ENCODE measurements around the gene STX16.
"Not testable (repeated sequence)": the region's sequence is repeated elsewhere in the genome, so short reads cannot be mapped to it uniquely, and the experiment has no call there.

The STX16 gene

GRCh38 chr20:58640446-58640845 lies 10.6 kb upstream of the STX16 start:
- Histone ChIP-seq H3F3A (ENCODE audit: insufficient read depth, low read length) (no peaks in the 10 kb centered on the region), H3K9me3 (ENCODE audit: low read length) (no peaks in the 10 kb centered on the region), H3K9ac (ENCODE audit: low read length) (no peak overlapping the region), H3K9me2 (ENCODE audit: low read depth, low read length) (no peaks in the 10 kb centered on the region), H3K27ac (ENCODE audit: low read depth, low read length, poor library complexity, severe bottlenecking) (no peak overlapping the region), H3K4me1 (ENCODE audit: insufficient read depth, low read length, severe bottlenecking) (no peaks in the 10 kb centered on the region), H3K4me2 (ENCODE audit: low read length) (no peak overlapping the region), H2AFZ (ENCODE audit: low read length) (no peak overlapping the region), H3K27me3 (ENCODE audit: insufficient read depth, low read length) (no peaks in the 10 kb centered on the region), H3K36me3 (ENCODE audit: insufficient read depth, low read length) (no peaks in the 10 kb centered on the region), H3K79me2 (ENCODE audit: insufficient read depth, low read length) (no peaks in the 10 kb centered on the region), H4K20me1 (ENCODE audit: insufficient read depth, low read length) (no peaks in the 10 kb centered on the region), H3K4me3 (ENCODE audit: low read depth, low read length, poor library complexity, severe bottlenecking) (no peak overlapping the region)
- TF ChIP-seq CTCF (IDR thresholded peaks at IDR 0.05; ENCODE audit: low read length) (no peak), EZH2 (IDR thresholded peaks at IDR 0.05; ENCODE audit: borderline replicate concordance, low read length) (no peak)

- no peaks in the 10 kb centered on the region for H3F3A ChIP-seq (ENCODE audit: insufficient read depth, low read length)
- no peaks in the 10 kb centered on the region for H3K36me3 ChIP-seq (ENCODE audit: insufficient read depth, low read length)
- H2AFZ ChIP-seq (ENCODE audit: low read length): no peak overlapping the region
- TF ChIP-seq EZH2 (IDR thresholded peaks at IDR 0.05; ENCODE audit: borderline replicate concordance, low read length) (no peak), CTCF (IDR thresholded peaks at IDR 0.05; ENCODE audit: low read length) (no peak)
- no peak overlapping the region for H3K9ac ChIP-seq (ENCODE audit: low read length)
- no peaks in the 10 kb centered on the region for H3K27me3 ChIP-seq (ENCODE audit: insufficient read depth, low read length)
- H3K9me3 ChIP-seq (ENCODE audit: low read length): no peaks in the 10 kb centered on the region
- no peaks in the 10 kb centered on the region for H3K79me2 ChIP-seq (ENCODE audit: insufficient read depth, low read length)
- no peak overlapping the region for H3K4me3 ChIP-seq (ENCODE audit: low read depth, low read length, poor library complexity, severe bottlenecking)
- no peak overlapping the region for H3K27ac ChIP-seq (ENCODE audit: low read depth, low read length, poor library complexity, severe bottlenecking)
- H4K20me1 ChIP-seq (ENCODE audit: insufficient read depth, low read length): no peaks in the 10 kb centered on the region
- H3K9me2 ChIP-seq (ENCODE audit: low read depth, low read length): no peaks in the 10 kb centered on the region
- no peak overlapping the region for H3K4me2 ChIP-seq (ENCODE audit: low read length)
- H3K4me1 ChIP-seq (ENCODE audit: insufficient read depth, low read length, severe bottlenecking): no peaks in the 10 kb centered on the region
Measured at GRCh38 chr20:58642441-58642840, 8.6 kb upstream of the STX16 start.

GRCh38 chr20:58642896-58643295 lies 8.2 kb upstream of the STX16 start:
- H3K36me3 ChIP-seq (ENCODE audit: insufficient read depth, low read length); H3K9me3 ChIP-seq (ENCODE audit: low read length); H2AFZ ChIP-seq (ENCODE audit: low read length); H3K4me1 ChIP-seq (ENCODE audit: insufficient read depth, low read length, severe bottlenecking); H3K27ac ChIP-seq (ENCODE audit: low read depth, low read length, poor library complexity, severe bottlenecking); H4K20me1 ChIP-seq (ENCODE audit: insufficient read depth, low read length); H3K9me2 ChIP-seq (ENCODE audit: low read depth, low read length); H3F3A ChIP-seq (ENCODE audit: insufficient read depth, low read length); H3K79me2 ChIP-seq (ENCODE audit: insufficient read depth, low read length); H3K27me3 ChIP-seq (ENCODE audit: insufficient read depth, low read length); H3K4me2 ChIP-seq (ENCODE audit: low read length); H3K4me3 ChIP-seq (ENCODE audit: low read depth, low read length, poor library complexity, severe bottlenecking); H3K9ac ChIP-seq (ENCODE audit: low read length): not testable (repeated sequence)

GRCh38 chr20:58645412-58645968 lies 5.6 kb upstream of the STX16 start:
- Histone ChIP-seq H3K27ac (ENCODE audit: low read depth, low read length, poor library complexity, severe bottlenecking) (no peak overlapping the region), H3K4me2 (ENCODE audit: low read length) (no peak overlapping the region), H3K9me2 (ENCODE audit: low read depth, low read length) (no peaks in the 10 kb centered on the region), H4K20me1 (ENCODE audit: insufficient read depth, low read length) (no peaks in the 10 kb centered on the region), H3K36me3 (ENCODE audit: insufficient read depth, low read length) (no peaks in the 10 kb centered on the region), H3K9me3 (ENCODE audit: low read length) (no peaks in the 10 kb centered on the region), H2AFZ (ENCODE audit: low read length) (no peak overlapping the region), H3K27me3 (ENCODE audit: insufficient read depth, low read length) (no peaks in the 10 kb centered on the region), H3F3A (ENCODE audit: insufficient read depth, low read length) (no peaks in the 10 kb centered on the region), H3K4me3 (ENCODE audit: low read depth, low read length, poor library complexity, severe bottlenecking) (no peak overlapping the region), H3K9ac (ENCODE audit: low read length) (no peak overlapping the region), H3K79me2 (ENCODE audit: insufficient read depth, low read length) (no peaks in the 10 kb centered on the region), H3K4me1 (ENCODE audit: insufficient read depth, low read length, severe bottlenecking) (peaks cover 6% of the 10 kb centered on the region)
- TF ChIP-seq CTCF (IDR thresholded peaks at IDR 0.05; ENCODE audit: low read length) (no peak), EZH2 (IDR thresholded peaks at IDR 0.05; ENCODE audit: borderline replicate concordance, low read length) (no peak)
